Measurements from ENCODE around the gene MYL5. TPM values are rescaled to one million over a fixed set of nuclear protein-coding genes. Genes with fewer than 3 reads are reported as not detected.

Gene MYL5
- total RNA-seq, 3 donors from 2014 or later = 7.9 to 14.9 (median 12.1) TPM

GRCh38 chr4:677431-678293, 3.3 kb downstream of the MYL5 start:
- Histone ChIP-seq H3K9me3 (no peaks in the 10 kb centered on the region), H3K4me3 (no peak overlapping the region), H3K27ac (no peak overlapping the region), H3K4me1 (peaks cover 19 to 33% of the 10 kb centered on the region in 2 donors), H3K36me3 (no peaks in the 10 kb centered on the region), H3K27me3 (no peaks in the 10 kb centered on the region)
- no peak for DNase-seq (ENCODE audit: low spot score in 2 of 2)
- intact Hi-C loops (cut with DNase I; ENCODE audit: low total_unique reads) = loop anchor here (10.0 kb wide), 1 partner anchor 317 kb away; the partner anchor contains the start of gene SLC26A1
- no peak for TF ChIP-seq POLR2AphosphoS5 (IDR thresholded peaks at IDR 0.05)
- no peak for TF ChIP-seq CTCF (IDR thresholded peaks at IDR 0.05)
- no peak for TF ChIP-seq POLR2A (IDR thresholded peaks at IDR 0.05)

GRCh38 chr4:678331-679103, 4.2 kb downstream of the MYL5 start:
- Histone ChIP-seq H3K4me3 (no peak overlapping the region), H3K27ac (no peak overlapping the region), H3K36me3 (no peaks in the 10 kb centered on the region), H3K9me3 (no peaks in the 10 kb centered on the region), H3K4me1 (peaks cover 19 to 25% of the 10 kb centered on the region in 2 donors), H3K27me3 (no peaks in the 10 kb centered on the region)
- no peak for TF ChIP-seq CTCF (IDR thresholded peaks at IDR 0.05)
- no peak for TF ChIP-seq POLR2AphosphoS5 (IDR thresholded peaks at IDR 0.05)
- no peak for TF ChIP-seq POLR2A (IDR thresholded peaks at IDR 0.05)
- DNase-seq (ENCODE audit: low spot score in 2 of 2) = no peak
- intact Hi-C loops (cut with DNase I; ENCODE audit: low total_unique reads) = loop anchor here (10.0 kb wide), 1 partner anchor 316 kb away; the partner anchor contains the start of gene SLC26A1

GRCh38 chr4:679104-679481, 4.8 kb downstream of the MYL5 start:
- intact Hi-C loops (cut with DNase I; ENCODE audit: low total_unique reads) = loop anchor here (10.0 kb wide), 1 partner anchor 316 kb away; the partner anchor contains the start of gene SLC26A1
- Histone ChIP-seq H3K36me3 (no peaks in the 10 kb centered on the region), H3K4me1 (peaks cover 19 to 23% of the 10 kb centered on the region in 2 donors), H3K27ac (no peak overlapping the region), H3K9me3 (no peaks in the 10 kb centered on the region), H3K27me3 (no peaks in the 10 kb centered on the region), H3K4me3 (no peak overlapping the region)
- no peak for DNase-seq (ENCODE audit: low spot score in 2 of 2)
- no peak for TF ChIP-seq POLR2AphosphoS5 (IDR thresholded peaks at IDR 0.05)
- no peak for TF ChIP-seq CTCF (IDR thresholded peaks at IDR 0.05)
- no peak for TF ChIP-seq POLR2A (IDR thresholded peaks at IDR 0.05)

- DNase-seq (ENCODE audit: low spot score in 2 of 2) = no peak
- no peaks in the 10 kb centered on the region for H3K27me3 ChIP-seq
Observed at GRCh38 chr4:679629-680028, 5.3 kb downstream of the MYL5 start.

More at GRCh38 chr4:679629-680028, 5.3 kb downstream of the MYL5 start:
- Histone ChIP-seq H3K36me3 (no peaks in the 10 kb centered on the region), H3K4me1 (peaks cover 19 to 23% of the 10 kb centered on the region in 2 donors), H3K4me3 (no peak overlapping the region), H3K27ac (no peak overlapping the region), H3K9me3 (no peaks in the 10 kb centered on the region)
- intact Hi-C loops (cut with DNase I; ENCODE audit: low total_unique reads) = loop anchor here (10.0 kb wide), 1 partner anchor 315 kb away; the partner anchor contains the start of gene SLC26A1
- no peak for TF ChIP-seq CTCF (IDR thresholded peaks at IDR 0.05)
- TF ChIP-seq POLR2AphosphoS5 (IDR thresholded peaks at IDR 0.05) = no peak
- TF ChIP-seq POLR2A (IDR thresholded peaks at IDR 0.05) = no peak

Data from breast epithelium (tissue), 4 donors.